Measurements from ENCODE around the gene SUCLG2. TPM values are rescaled to one million over a fixed set of nuclear protein-coding genes. Genes with fewer than 3 reads are reported as not detected.

The SUCLG2 gene
- total and polyA plus RNA-seq, 9 of the 15 experiments (the other 6 are each of a cell fraction or from before 2014, with no cell fraction given) = 10.1 to 41.4 (median 29.0) TPM

GRCh38 chr3:67642734-67643133 lies 11.7 kb downstream of the SUCLG2 start (continued):
- no peak for TF ChIP-seq AFF1 (IDR thresholded peaks at IDR 0.05; ENCODE audit: low read depth in 1 of 2, partially characterized antibody in 2 of 2)

GRCh38 chr3:67642190-67642589 lies 12.2 kb downstream of the SUCLG2 start:
- no TSS peak for BruUV-seq (replicated peaks)
- Histone ChIP-seq H2AFZ (ENCODE audit: low read depth, low read length) (no peak overlapping the region), H4K20me1 (replicated peaks; ENCODE audit: control insufficient read depth, insufficient read depth, low read length) (no peaks in the 10 kb centered on the region), H3K4me3 (no peak overlapping the region), H3K9me1 (ENCODE audit: control insufficient read depth, insufficient read depth, low read length) (no peaks in the 10 kb centered on the region), H3K27me3 (ENCODE audit: control insufficient read depth in 2 of 2, insufficient read depth in 2 of 2, low read length in 2 of 2) (no peaks in the 10 kb centered on the region), H3K79me2 (ENCODE audit: control insufficient read depth, insufficient read depth, low read length) (peaks cover 7% of the 10 kb centered on the region; the same call in 2 of the 3 replicates), H3K4me1 (replicated peaks in 1 of 2; ENCODE audit: control insufficient read depth in 2 of 2, insufficient read depth in 2 of 2, low read length in 2 of 2) (no peaks in the 10 kb centered on the region; a peak in 1 of 5 replicates), H3K9ac (ENCODE audit: insufficient read depth in 1 of 2, low read depth in 2 of 2, low read length in 2 of 2) (no peak overlapping the region), H3K36me3 (ENCODE audit: control insufficient read depth, insufficient read depth, low read length) (peaks cover 8% of the 10 kb centered on the region; the same call in 1 of the 3 replicates), H3K9me3 (replicated peaks; ENCODE audit: control insufficient read depth, insufficient read depth, low read depth, low read length) (no peaks in the 10 kb centered on the region), H3K27ac (ENCODE audit: extremely low read depth, low read depth, low read length) (no peak overlapping the region), H3K4me2 (ENCODE audit: insufficient read depth, low read length) (no peak overlapping the region)
- no peak for FAIRE-seq
- no peak for ATAC-seq
- 69% methylated on average over 4 of the region's 4 CpGs for WGBS (ENCODE audit: insufficient coverage, low coverage, missing lambda C conversion rate)
- intact Hi-C loops (cut with micrococcal nuclease) (no loop called here), in situ Hi-C loops (cut with MboI) (no loop called here)
- POLR2A ChIA-PET = no interaction called here
- DNase-seq (ENCODE audit: extremely low read depth in 1 of 4, low spot score in 3 of 4) = no peak
- CTCF ChIA-PET (ENCODE audit: low intra/inter-chr PET ratio) = no interaction called here
- TF ChIP-seq FOXK1 (CRISPR knock-in tag; IDR thresholded peaks at IDR 0.05; ENCODE audit: borderline replicate concordance) (no peak), VEZF1 (CRISPR knock-in tag; IDR thresholded peaks at IDR 0.05) (no peak), ZNF3 (CRISPR knock-in tag; IDR thresholded peaks at IDR 0.05) (no peak), KDM4B (IDR thresholded peaks at IDR 0.05; ENCODE audit: borderline replicate concordance in 2 of 2, low read depth in 1 of 2) (no peak), ARHGAP35 (IDR thresholded peaks at IDR 0.05; ENCODE audit: partially characterized antibody) (no peak), HDGF (IDR thresholded peaks at IDR 0.05) (no peak), THRAP3 (IDR thresholded peaks at IDR 0.05; ENCODE audit: borderline replicate concordance) (no peak), SAFB (IDR thresholded peaks at IDR 0.05; ENCODE audit: borderline replicate concordance, low read depth, low read length) (no peak), DIDO1 (tag; IDR thresholded peaks at IDR 0.05; ENCODE audit: low read depth) (no peak), THAP7 (CRISPR knock-in tag; IDR thresholded peaks at IDR 0.05) (no peak), SMARCB1 (IDR thresholded peaks at IDR 0.05; ENCODE audit: insufficient read length, low read depth) (no peak), TOE1 (IDR thresholded peaks at IDR 0.05; ENCODE audit: borderline replicate concordance) (no peak), TOE1 (CRISPR knock-in tag; IDR thresholded peaks at IDR 0.05; ENCODE audit: borderline replicate concordance, low read depth) (no peak)

Measured in K562 (cell line).